HCT116 (cell line): Measurements from ENCODE around the gene EGR4. TPM values are rescaled to one million over a fixed set of nuclear protein-coding genes. Genes with fewer than 3 reads are reported as not detected.

Source experiments
- ATAC-seq: fragments of 200-7000 bp; cut with Tn5 transposase; 2 replicates; pipeline ENCODE4 v1.9.1; 2020; ENCODE audit warnings: mild to moderate bottlenecking, moderate library complexity
- BruUV-seq: library from RNA; stranded (reverse); fragments of 400-500 nt; replicated peaks from 2 replicates; lab custom pipeline; 2021; lab: Mats Ljungman, UMichigan
- CTCF ChIA-PET: fragments of 300-600 bp; sonication (Branson Sonifier 250); formaldehyde crosslinking; loops from one replicate; lab custom pipeline; 2021; ENCODE audit warnings: antibody characterized with exemption; lab: Charles Lee
- POLR2A ChIA-PET: fragments of 300-600, 350-600 bp; sonication (Branson Sonifier 250); formaldehyde crosslinking; loops from one replicate; lab custom pipeline; 2021; ENCODE audit warnings: antibody characterized with exemption; lab: Charles Lee
- RAD21 ChIA-PET, 2 experiments: fragments of 300-600 bp; sonication (Branson Sonifier 250); formaldehyde crosslinking; loops; one replicate each; lab custom pipeline; 2023; ENCODE audit warnings: low total read pairs in 2 of 2; ENCODE audit not compliant: uncharacterized antibody in 2 of 2, unreplicated experiment in 2 of 2, low non-redundant PET in 1 of 2; lab: Charles Lee
- DNase-seq: peaks from one replicate; pipeline ENCODE4 v3.0.0-alpha.2; 2010; ENCODE audit warnings: low read depth, low spot score
- H2AFZ ChIP-seq: fragments of 200-600 bp; shearing (Covaris generic), sonication (generic); 2 replicates; pipeline ENCODE4 v1.6.1; 2017; ENCODE audit warnings: low read depth, mixed run types, mixed read lengths, antibody characterized with exemption, low read length; ENCODE audit not compliant: poor library complexity, severe bottlenecking
- H3K27ac ChIP-seq: 2 replicates; pipeline ENCODE4 v1.5.1; 2012; ENCODE audit warnings: low read depth, low read length
- H3K27me3 ChIP-seq: fragments of 200-600 bp; sonication (generic); 2 replicates; pipeline ENCODE4 v1.6.1; 2016; ENCODE audit warnings: mixed run types, low read length, mixed read lengths; ENCODE audit not compliant: insufficient read depth
- H3K36me3 ChIP-seq, 2 experiments: fragments of 200-500 bp in 1 of 2; fragments of 200-600 bp in 1 of 2; sonication (Bioruptor generic) in 1 of 2; sonication (generic) in 1 of 2; 2 replicates each; pipeline versions ENCODE4 v1.5.1 to v1.6.1; 2014 to 2016; ENCODE audit warnings: low read length in 2 of 2, inconsistent platforms in 1 of 2, mixed read lengths in 1 of 2, mixed run types in 1 of 2; ENCODE audit not compliant: insufficient read depth in 2 of 2, control insufficient read depth in 1 of 2
- H3K4me1 ChIP-seq, 2 experiments: fragments of 200-600 bp in 1 of 2; sonication (generic) in 1 of 2; 2 replicates each; pipeline versions ENCODE4 v1.5.1 to v1.6.1; 2012 to 2017; ENCODE audit warnings: low read length in 2 of 2, inconsistent platforms in 1 of 2, mild to moderate bottlenecking in 1 of 2, mixed read lengths in 1 of 2, mixed run types in 1 of 2, moderate library complexity in 1 of 2; ENCODE audit not compliant: insufficient read depth in 2 of 2, control insufficient read depth in 1 of 2
- H3K4me2 ChIP-seq: fragments of 200-600 bp; sonication (generic); 2 replicates; pipeline ENCODE4 v1.6.1; 2017; ENCODE audit warnings: mixed run types, low read length, mixed read lengths
- H3K4me3 ChIP-seq, 2 experiments: fragments of 200-600 bp in 1 of 2; sonication (generic) in 1 of 2; replicated peaks in 1 of 2; 2 replicates each; pipeline ENCODE4 v1.5.1; 2011 to 2016; ENCODE audit warnings: low read length in 2 of 2, control low read depth in 1 of 2, low read depth in 1 of 2, mild to moderate bottlenecking in 1 of 2, mixed read lengths in 1 of 2, mixed run types in 1 of 2
- H3K79me2 ChIP-seq: fragments of 200-600 bp; sonication (generic); 2 replicates; pipeline ENCODE4 v1.6.1; 2017; ENCODE audit warnings: mild to moderate bottlenecking, mixed run types, low read length, moderate library complexity, mixed read lengths; ENCODE audit not compliant: insufficient read depth
- H3K9ac ChIP-seq: fragments of 200-600 bp; sonication (generic); 2 replicates; pipeline ENCODE4 v1.6.1; 2016; ENCODE audit warnings: low read length, mixed read lengths
- H3K9me2 ChIP-seq: fragments of 200-600 bp; sonication (generic), shearing (Covaris generic); 2 replicates; pipeline ENCODE4 v1.6.1; 2017; ENCODE audit warnings: mixed run types, mild to moderate bottlenecking, moderate library complexity; ENCODE audit not compliant: insufficient read depth
- H3K9me3 ChIP-seq, 2 experiments: fragments of 200-500 bp in 1 of 2; fragments of 200-600 bp in 1 of 2; sonication (Bioruptor generic) in 1 of 2; sonication (generic) in 1 of 2; 2 replicates each; pipeline ENCODE4 v1.6.1; 2014 to 2017; ENCODE audit warnings: low read length in 2 of 2, mixed read lengths in 2 of 2, inconsistent platforms in 1 of 2, low read depth in 1 of 2, mild to moderate bottlenecking in 1 of 2, mixed run types in 1 of 2, moderate library complexity in 1 of 2; ENCODE audit not compliant: control insufficient read depth in 1 of 2, insufficient read depth in 1 of 2
- H4K20me1 ChIP-seq: fragments of 200-600 bp; sonication (generic), shearing (Covaris generic); 2 replicates; pipeline ENCODE4 v1.6.1; 2017; ENCODE audit warnings: mixed run types, mild to moderate bottlenecking, moderate library complexity; ENCODE audit not compliant: insufficient read depth
- ATF3 ChIP-seq: IDR thresholded peaks from 2 replicates; pipeline ENCODE4 v1.6.1; 2012
- CBX3 ChIP-seq: IDR thresholded peaks from 2 replicates; pipeline ENCODE4 v1.6.1; 2012; ENCODE audit warnings: low read depth
- CTCF ChIP-seq, 3 experiments: fragments of 200-600 bp in 1 of 3; sonication (generic) in 1 of 3; IDR thresholded peaks in 2 of 3; conservative IDR thresholded peaks in 1 of 3; 2 replicates each; pipeline ENCODE4 v1.5.1; 2012 to 2017; ENCODE audit warnings: low read depth in 2 of 3, low read length in 2 of 3, antibody characterized with exemption in 1 of 3, borderline replicate concordance in 1 of 3, control low read depth in 1 of 3, mild to moderate bottlenecking in 1 of 3, mixed read lengths in 1 of 3, mixed run types in 1 of 3, moderate library complexity in 1 of 3; ENCODE audit not compliant: insufficient read depth in 1 of 3
- EGR1 ChIP-seq: IDR thresholded peaks from 2 replicates; pipeline ENCODE4 v1.6.1; 2012; ENCODE audit warnings: low read depth
- ELF1 ChIP-seq: IDR thresholded peaks from 2 replicates; pipeline ENCODE4 v1.6.1; 2012; ENCODE audit warnings: low read depth, borderline replicate concordance
- EZH2 ChIP-seq: fragments of 200-600 bp; sonication (generic); IDR thresholded peaks from 2 replicates; pipeline ENCODE4 v1.6.1; 2017; ENCODE audit warnings: antibody characterized with exemption, mixed run types
- MAX ChIP-seq: IDR thresholded peaks from 2 replicates; pipeline ENCODE4 v1.6.1; 2012
- POLR2A ChIP-seq: IDR thresholded peaks from 2 replicates; pipeline ENCODE4 v1.7.0; 2011; ENCODE audit warnings: borderline replicate concordance; ENCODE audit not compliant: insufficient read depth, insufficient read length; ENCODE audit errors: extremely low read depth
- POLR2AphosphoS5 ChIP-seq: IDR thresholded peaks from 2 replicates; pipeline ENCODE4 v1.6.1; 2011; ENCODE audit warnings: mild to moderate bottlenecking, low read depth, low read length, moderate library complexity
- RAD21 ChIP-seq: IDR thresholded peaks from 2 replicates; pipeline ENCODE4 v1.6.1; 2012; ENCODE audit warnings: low read depth, mild to moderate bottlenecking
- REST ChIP-seq: IDR thresholded peaks from 2 replicates; pipeline ENCODE4 v1.6.1; 2012; ENCODE audit warnings: low read depth
- SIN3A ChIP-seq: IDR thresholded peaks from 2 replicates; pipeline ENCODE4 v1.6.1; 2012; ENCODE audit warnings: low read depth
- SRF ChIP-seq: IDR thresholded peaks from 2 replicates; pipeline ENCODE4 v1.6.1; 2012; ENCODE audit warnings: low read depth
- TCF7L2 ChIP-seq: IDR thresholded peaks from 2 replicates; pipeline ENCODE4 v1.7.0; 2011; ENCODE audit warnings: borderline replicate concordance, inconsistent platforms; ENCODE audit not compliant: insufficient read depth, insufficient read length; ENCODE audit errors: extremely low read depth
- ZNF274 ChIP-seq: fragments of 200-500 bp; sonication (Bioruptor generic); IDR thresholded peaks from 2 replicates; pipeline ENCODE4 v1.6.1; 2014; ENCODE audit warnings: mild to moderate bottlenecking, low read depth, low read length, inconsistent platforms
- intact Hi-C: fragments of 100-400 bp; cut with micrococcal nuclease; formaldehyde crosslinking; loops from 2 replicates; pipeline ENCODE4 v1.10.0; 2022
- total RNA-seq: library from RNA; stranded (reverse); gene quantifications from one replicate; pipeline ENCODE4 v1.2.1, GENCODE V29; 2021; ENCODE audit not compliant: unreplicated experiment

The EGR4 gene
- total RNA-seq, 1 experiment from 2014 or later: 0.37 TPM

- POLR2A ChIA-PET: no interaction called here
- Histone ChIP-seq H4K20me1 (no peaks in the 10 kb centered on the region), H3K4me1 (no peaks in the 10 kb centered on the region), H3K27ac (no peak overlapping the region), H3K9me2 (no peaks in the 10 kb centered on the region), H2AFZ (no peak overlapping the region), H3K27me3 (no peaks in the 10 kb centered on the region), H3K4me3 (no peak overlapping the region), H3K9me3 (no peaks in the 10 kb centered on the region), H3K9ac (no peak overlapping the region), H3K36me3 (no peaks in the 10 kb centered on the region), H3K4me2 (no peak overlapping the region), H3K79me2 (no peaks in the 10 kb centered on the region)
- ATAC-seq: no peak
- TF ChIP-seq REST: no peak
- no peak for TF ChIP-seq ELF1
- TF ChIP-seq CBX3: no peak
- no peak for TF ChIP-seq POLR2AphosphoS5
- no peak for TF ChIP-seq ZNF274
- TF ChIP-seq ATF3: no peak
- TF ChIP-seq SRF: no peak
- TF ChIP-seq EGR1: no peak
- TF ChIP-seq SIN3A: no peak
- no peak for TF ChIP-seq TCF7L2
- TF ChIP-seq RAD21: no peak
- no peak for TF ChIP-seq CTCF (IDR thresholded peaks at IDR 0.05 in 2 of 3, conservative IDR thresholded peaks at IDR 0.05 in 1 of 3; ENCODE audit: borderline replicate concordance in 1 of 3, insufficient read depth in 1 of 3, low read depth in 2 of 3, low read length in 2 of 3)
- TF ChIP-seq EZH2: no peak
- no peak for TF ChIP-seq MAX
- TF ChIP-seq POLR2A: no peak
- DNase-seq: no peak
- RAD21 ChIA-PET: no interaction called here
- CTCF ChIA-PET: no interaction called here
- intact Hi-C loops: no loop called here
- no TSS peak for BruUV-seq
These were observed 40.2 kb upstream of the EGR4 start for GRCh38 chr2:73333564-73333963.
